Spleen (tissue), 7 donors: ENCODE measurements around the gene SPRY2.

Source experiments
- CTCF ChIP-seq, 11 experiments: fragments of 200-600 bp in 7 of 11; fragments of 450-650 bp in 4 of 11; sonication (generic) in 4 of 11; IDR thresholded peaks in 8 of 11; conservative IDR thresholded peaks in 3 of 11; 1 replicate in 7 of 11; 2 replicates in 4 of 11; pipeline versions ENCODE4 v1.4.0 to v1.8.0; 2016 to 2021; ENCODE audit warnings: antibody characterized with exemption in 11 of 11, inconsistent platforms in 4 of 11, mild to moderate bottlenecking in 1 of 11
- POLR2A ChIP-seq, 3 donors: fragments of 450-650 bp; IDR thresholded peaks; one replicate each; pipeline ENCODE4 v1.5.1; 2017; ENCODE audit warnings: antibody characterized with exemption in 3 of 3, mild to moderate bottlenecking in 1 of 3
- POLR2AphosphoS5 ChIP-seq, 3 donors: sonication (generic); formaldehyde crosslinking; IDR thresholded peaks; one replicate each; pipeline ENCODE4 v1.5.1; 2017; ENCODE audit warnings: antibody characterized with exemption in 3 of 3
- donor health status: DM: no; HTN: no; CAD: no; lungs with moderate emphysema.
- donor health status: DM: no; HTN: no; CAD: no.
- donor health status: DM: no; HTN: no; CAD: no.

GRCh38 chr13:80299046-80299445, 41.9 kb downstream of the SPRY2 start:
- TF ChIP-seq CTCF (IDR thresholded peaks at IDR 0.05 in 8 of 11, conservative IDR thresholded peaks at IDR 0.05 in 3 of 11) (no peak), POLR2A (IDR thresholded peaks at IDR 0.05) (no peak), POLR2AphosphoS5 (IDR thresholded peaks at IDR 0.05) (no peak)
